ENCODE data around the gene PKNOX2.

- TF ChIP-seq POLR2A (IDR thresholded peaks at IDR 0.05) (no peak), POLR2AphosphoS5 (IDR thresholded peaks at IDR 0.05) (no peak)
Measured at GRCh38 chr11:125365196-125365931, 200.8 kb downstream of the PKNOX2 start.
